ENCODE measurements around the gene RAB11FIP4. TPM values are rescaled to one million over a fixed set of nuclear protein-coding genes. Genes with fewer than 3 reads are reported as not detected.

RAB11FIP4 gene
- total RNA-seq, 1 donor from 2014 or later, result 10.2 TPM

- no peak for DNase-seq (ENCODE audit: low spot score)
- Histone ChIP-seq H3K4me3 (no peak overlapping the region), H3K4me1 (no peaks in the 10 kb centered on the region), H2AFZ (replicated peaks) (no peak overlapping the region), H3K27ac (no peak overlapping the region), H3K9me3 (ENCODE audit: low read depth) (no peaks in the 10 kb centered on the region), H3K9ac (no peak overlapping the region), H3K79me2 (ENCODE audit: low read depth) (no peaks in the 10 kb centered on the region), H3F3A (ENCODE audit: low read depth) (no peaks in the 10 kb centered on the region), H4K20me1 (ENCODE audit: low read depth) (no peaks in the 10 kb centered on the region), H3K36me3 (no peaks in the 10 kb centered on the region), H3K4me2 (no peak overlapping the region), H3K27me3 (no peaks in the 10 kb centered on the region)
- Mint-ChIP-seq H3K9me3 (no peaks in the 10 kb centered on the region), H3K4me3 (no peak overlapping the region), H3K27ac (no peak overlapping the region), H3K36me3 (no peaks in the 10 kb centered on the region), H3K4me1 (peaks cover 3% of the 10 kb centered on the region), H3K27me3 (ENCODE audit: insufficient read depth, low read depth) (peaks cover 3% of the 10 kb centered on the region)
- TF ChIP-seq EZH2phosphoT487 (IDR thresholded peaks at IDR 0.05) (no peak), EZH2 (IDR thresholded peaks at IDR 0.05) (no peak)
- TF ChIP-seq, protein P1, sequence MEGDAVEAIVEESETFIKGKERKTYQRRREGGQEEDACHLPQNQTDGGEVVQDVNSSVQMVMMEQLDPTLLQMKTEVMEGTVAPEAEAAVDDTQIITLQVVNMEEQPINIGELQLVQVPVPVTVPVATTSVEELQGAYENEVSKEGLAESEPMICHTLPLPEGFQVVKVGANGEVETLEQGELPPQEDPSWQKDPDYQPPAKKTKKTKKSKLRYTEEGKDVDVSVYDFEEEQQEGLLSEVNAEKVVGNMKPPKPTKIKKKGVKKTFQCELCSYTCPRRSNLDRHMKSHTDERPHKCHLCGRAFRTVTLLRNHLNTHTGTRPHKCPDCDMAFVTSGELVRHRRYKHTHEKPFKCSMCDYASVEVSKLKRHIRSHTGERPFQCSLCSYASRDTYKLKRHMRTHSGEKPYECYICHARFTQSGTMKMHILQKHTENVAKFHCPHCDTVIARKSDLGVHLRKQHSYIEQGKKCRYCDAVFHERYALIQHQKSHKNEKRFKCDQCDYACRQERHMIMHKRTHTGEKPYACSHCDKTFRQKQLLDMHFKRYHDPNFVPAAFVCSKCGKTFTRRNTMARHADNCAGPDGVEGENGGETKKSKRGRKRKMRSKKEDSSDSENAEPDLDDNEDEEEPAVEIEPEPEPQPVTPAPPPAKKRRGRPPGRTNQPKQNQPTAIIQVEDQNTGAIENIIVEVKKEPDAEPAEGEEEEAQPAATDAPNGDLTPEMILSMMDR (IDR thresholded peaks at IDR 0.05), result no peak
These were observed 130.9 kb downstream of the RAB11FIP4 start for GRCh38 chr17:31522284-31522931.

- peaks cover 3% of the 10 kb centered on the region for H3K4me1 Mint-ChIP-seq
- DNase-seq (ENCODE audit: low spot score), result no peak
- no peaks in the 10 kb centered on the region for H3K79me2 ChIP-seq (ENCODE audit: low read depth)
- H3K4me3 Mint-ChIP-seq, result no peak overlapping the region
- H3K4me1 ChIP-seq, result no peaks in the 10 kb centered on the region
- no peak overlapping the region for H3K27ac Mint-ChIP-seq
- no peak overlapping the region for H3K9ac ChIP-seq
- H3K9me3 Mint-ChIP-seq, result no peaks in the 10 kb centered on the region
- no peak overlapping the region for H3K4me3 ChIP-seq
- no peaks in the 10 kb centered on the region for H4K20me1 ChIP-seq (ENCODE audit: low read depth)
- TF ChIP-seq EZH2phosphoT487 (IDR thresholded peaks at IDR 0.05) (no peak), EZH2 (IDR thresholded peaks at IDR 0.05) (no peak)
- TF ChIP-seq, protein P1 (IDR thresholded peaks at IDR 0.05), result no peak
- no peaks in the 10 kb centered on the region for H3K27me3 ChIP-seq
- no peaks in the 10 kb centered on the region for H3K36me3 Mint-ChIP-seq
- H3K4me2 ChIP-seq, result no peak overlapping the region
- no peaks in the 10 kb centered on the region for H3K36me3 ChIP-seq
- peaks cover 3% of the 10 kb centered on the region for H3K27me3 Mint-ChIP-seq (ENCODE audit: insufficient read depth, low read depth)
- H3F3A ChIP-seq (ENCODE audit: low read depth), result no peaks in the 10 kb centered on the region
- no peak overlapping the region for H2AFZ ChIP-seq (replicated peaks)
- no peaks in the 10 kb centered on the region for H3K9me3 ChIP-seq (ENCODE audit: low read depth)
- no peak overlapping the region for H3K27ac ChIP-seq
These were observed 131.6 kb downstream of the RAB11FIP4 start for GRCh38 chr17:31522987-31523495.

DNA sequence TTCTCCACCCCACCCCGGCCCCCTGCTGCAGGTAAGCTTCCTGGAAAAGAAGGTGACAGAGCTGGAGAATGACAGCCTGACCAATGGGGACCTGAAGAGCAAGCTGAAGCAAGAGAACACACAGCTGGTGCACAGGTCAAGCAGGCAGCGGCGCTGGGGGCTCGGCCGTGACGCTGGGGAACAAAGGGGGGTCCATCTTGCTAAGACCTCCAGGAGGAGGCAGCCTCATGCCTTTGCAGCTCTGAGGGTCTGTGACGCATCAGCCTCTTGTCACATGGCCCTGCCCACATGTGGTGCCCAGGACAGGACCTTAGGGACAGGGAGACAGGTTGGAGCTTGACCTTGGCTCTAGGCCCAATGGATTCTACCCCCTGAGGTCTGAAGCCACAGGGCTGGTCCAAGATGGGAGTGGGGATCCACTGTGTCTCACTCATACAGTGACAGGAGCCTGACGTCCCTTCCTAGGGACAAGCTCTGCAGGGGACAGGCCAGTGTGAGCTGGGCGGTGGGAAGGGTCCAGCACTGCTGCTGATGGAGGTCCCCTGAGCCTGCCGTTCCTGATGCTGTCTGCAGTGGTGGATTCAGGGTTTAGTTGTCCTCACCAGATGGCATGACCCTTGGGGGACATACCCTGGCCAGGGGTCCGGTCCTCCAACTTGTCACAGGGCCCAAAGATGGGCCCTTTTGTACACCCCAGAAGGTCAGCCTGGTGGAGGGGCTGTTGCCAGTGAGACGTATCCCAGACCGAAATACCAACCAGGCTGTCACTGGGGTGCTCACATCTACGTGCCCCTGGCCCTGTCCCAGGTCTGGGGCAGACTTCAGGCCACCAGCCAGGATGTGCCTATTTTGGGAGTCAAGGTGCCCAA, 132.6 kb downstream of the RAB11FIP4 start:
- Histone ChIP-seq H3K36me3 (no peaks in the 10 kb centered on the region), H3K27ac (no peak overlapping the region), H3K27me3 (no peaks in the 10 kb centered on the region), H2AFZ (replicated peaks) (no peak overlapping the region), H3K4me2 (no peak overlapping the region), H3K9me3 (ENCODE audit: low read depth) (no peaks in the 10 kb centered on the region), H3K79me2 (ENCODE audit: low read depth) (no peaks in the 10 kb centered on the region), H3K4me1 (no peaks in the 10 kb centered on the region), H4K20me1 (ENCODE audit: low read depth) (no peaks in the 10 kb centered on the region), H3K9ac (no peak overlapping the region), H3F3A (ENCODE audit: low read depth) (no peaks in the 10 kb centered on the region), H3K4me3 (no peak overlapping the region)
- no peak for TF ChIP-seq EZH2 (IDR thresholded peaks at IDR 0.05)
- no peak for TF ChIP-seq EZH2phosphoT487 (IDR thresholded peaks at IDR 0.05)
- TF ChIP-seq, protein P1 (IDR thresholded peaks at IDR 0.05), result no peak
- H3K36me3 Mint-ChIP-seq, result no peaks in the 10 kb centered on the region
- H3K4me3 Mint-ChIP-seq, result no peak overlapping the region
- DNase-seq (ENCODE audit: low spot score), result no peak
- H3K9me3 Mint-ChIP-seq, result no peaks in the 10 kb centered on the region
- H3K4me1 Mint-ChIP-seq, result peaks cover 3% of the 10 kb centered on the region
- H3K27ac Mint-ChIP-seq, result no peak overlapping the region
- peaks cover 3% of the 10 kb centered on the region for H3K27me3 Mint-ChIP-seq (ENCODE audit: insufficient read depth, low read depth)

Data from neural progenitor cell (in vitro differentiated cells).